Stimulated activated CD4-positive, alpha-beta T cell treated with anti-CD3 and anti-CD28 coated beads, Interleukin-4, amount 100 ng/mL, for 24 hours (primary cell): ENCODE results near the gene GRID1.

Experiments
- DNase-seq: peaks from one replicate; pipeline ENCODE4 v3.0.0-alpha.2; 2020

GRID1 gene

DNA sequence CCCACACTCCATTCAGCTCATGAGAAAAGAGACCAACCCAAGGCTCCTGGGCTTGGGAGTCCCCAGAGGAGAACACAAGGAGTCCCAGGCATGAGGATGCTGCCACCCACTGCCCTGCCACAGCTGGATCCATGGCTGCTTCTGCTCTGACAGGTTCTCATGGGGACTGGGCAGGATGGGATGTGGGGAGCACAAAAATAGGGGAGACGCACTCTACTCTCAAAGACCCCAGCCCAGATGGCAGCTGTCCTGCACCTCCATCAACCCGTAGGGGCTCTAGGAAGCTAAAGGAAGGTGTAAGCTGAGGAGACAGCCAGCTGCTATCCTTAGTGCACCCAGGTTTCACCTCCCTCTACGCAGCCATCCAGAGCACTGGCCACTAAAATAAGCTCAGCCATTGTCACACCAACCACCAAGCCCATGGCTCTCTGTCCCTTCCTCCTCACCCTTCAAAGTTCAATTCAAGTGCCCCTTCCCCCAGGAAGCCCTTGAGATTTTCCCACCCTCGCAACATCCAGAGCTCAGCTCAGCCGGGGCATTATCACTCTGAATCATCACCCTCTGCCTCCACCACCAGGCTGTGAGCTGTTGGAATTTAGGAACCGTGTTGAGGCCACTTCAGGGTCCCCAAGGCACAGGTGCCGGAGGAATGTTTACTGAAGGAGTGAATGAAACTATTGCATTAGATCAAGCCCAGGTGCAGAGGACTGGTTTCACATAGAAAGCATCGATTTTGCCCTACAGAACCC lies 142.1 kb downstream of the GRID1 start:
- DNase-seq = no peak

GRCh38 chr10:86223256-86223655 lies 143.3 kb downstream of the GRID1 start:
- no peak for DNase-seq

DNA sequence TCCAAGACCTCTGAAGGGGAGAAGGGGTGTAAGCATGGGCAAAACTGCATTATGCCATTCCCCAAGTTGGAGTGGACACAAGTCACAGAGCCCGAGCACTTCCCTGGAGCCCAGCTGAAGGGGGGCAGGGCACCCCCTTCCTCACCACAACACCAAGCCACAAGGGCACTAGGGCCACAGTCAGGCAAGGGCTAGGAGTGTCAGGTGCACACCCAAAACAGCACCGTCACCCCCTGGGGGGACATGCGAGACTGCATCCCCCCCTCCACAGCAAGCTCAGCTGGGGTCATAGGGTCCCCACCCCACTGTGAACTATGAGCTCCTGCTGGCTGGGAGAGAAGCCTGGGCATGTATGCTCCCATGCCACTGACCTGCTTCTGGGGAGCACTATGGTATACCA lies 143.9 kb downstream of the GRID1 start:
- DNase-seq = no peak

DNA sequence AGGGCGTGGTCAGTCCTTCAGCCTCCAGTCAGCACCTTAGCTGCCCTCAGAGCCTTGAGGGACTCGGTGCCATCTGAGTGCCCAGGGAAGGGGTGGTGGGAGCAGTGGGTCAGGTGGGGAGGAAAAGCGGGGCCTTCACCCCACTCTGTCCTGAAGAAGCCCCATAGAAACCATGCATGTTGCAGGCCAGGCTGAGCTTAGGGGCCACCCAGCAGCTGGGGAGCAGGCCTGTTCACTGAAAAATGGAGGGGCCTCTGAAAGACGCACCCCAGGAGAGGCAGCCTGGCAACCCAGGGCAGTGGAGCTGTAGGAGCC lies 144.3 kb downstream of the GRID1 start:
- no peak for DNase-seq

GRCh38 chr10:86221442-86222335 lies 144.9 kb downstream of the GRID1 start:
- DNase-seq = no peak

DNA sequence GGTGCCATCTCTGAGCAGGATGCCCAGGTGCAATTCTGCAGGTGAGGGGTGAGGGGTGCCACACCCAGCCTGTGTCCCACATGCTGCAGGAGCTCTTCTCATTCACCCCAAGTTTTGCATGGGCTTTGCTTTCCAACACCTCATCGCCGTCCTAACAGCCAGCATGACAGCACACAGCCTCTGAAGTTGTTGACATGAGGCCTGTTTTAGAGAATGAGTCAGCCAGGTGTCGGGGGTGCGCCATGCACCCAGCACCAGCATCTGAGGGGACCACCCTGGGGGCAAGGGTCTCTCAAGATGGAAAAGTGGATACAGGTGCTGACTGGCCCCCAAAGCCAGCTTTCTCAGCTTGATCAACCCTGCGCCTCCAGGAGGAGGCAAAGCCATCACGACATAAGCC lies 146.0 kb downstream of the GRID1 start:
- no peak for DNase-seq

GRCh38 chr10:86219271-86219670 lies 147.3 kb downstream of the GRID1 start:
- no peak for DNase-seq

- DNase-seq = no peak
Observed at GRCh38 chr10:86218842-86219241, 147.8 kb downstream of the GRID1 start.

DNA sequence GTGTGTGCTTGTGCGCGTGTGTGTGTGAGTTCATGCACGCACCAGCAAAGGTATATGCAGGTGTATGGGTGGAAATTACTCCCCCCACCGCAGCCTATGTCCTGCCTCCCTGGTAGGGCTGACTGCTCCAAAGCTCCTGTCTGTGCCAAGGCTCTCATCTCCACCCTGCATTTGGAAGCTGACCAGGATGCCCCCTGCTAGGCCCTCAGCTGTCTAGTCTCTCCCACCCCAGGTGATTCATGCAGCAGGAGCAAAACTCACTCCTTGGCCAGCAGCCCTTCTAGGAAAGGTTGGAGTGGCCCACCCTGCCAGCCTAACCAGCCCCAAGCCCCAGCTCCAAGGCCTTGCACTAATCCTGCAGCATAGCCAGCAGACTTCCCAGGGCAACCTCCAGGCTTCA lies 148.4 kb downstream of the GRID1 start:
- DNase-seq = no peak

DNA sequence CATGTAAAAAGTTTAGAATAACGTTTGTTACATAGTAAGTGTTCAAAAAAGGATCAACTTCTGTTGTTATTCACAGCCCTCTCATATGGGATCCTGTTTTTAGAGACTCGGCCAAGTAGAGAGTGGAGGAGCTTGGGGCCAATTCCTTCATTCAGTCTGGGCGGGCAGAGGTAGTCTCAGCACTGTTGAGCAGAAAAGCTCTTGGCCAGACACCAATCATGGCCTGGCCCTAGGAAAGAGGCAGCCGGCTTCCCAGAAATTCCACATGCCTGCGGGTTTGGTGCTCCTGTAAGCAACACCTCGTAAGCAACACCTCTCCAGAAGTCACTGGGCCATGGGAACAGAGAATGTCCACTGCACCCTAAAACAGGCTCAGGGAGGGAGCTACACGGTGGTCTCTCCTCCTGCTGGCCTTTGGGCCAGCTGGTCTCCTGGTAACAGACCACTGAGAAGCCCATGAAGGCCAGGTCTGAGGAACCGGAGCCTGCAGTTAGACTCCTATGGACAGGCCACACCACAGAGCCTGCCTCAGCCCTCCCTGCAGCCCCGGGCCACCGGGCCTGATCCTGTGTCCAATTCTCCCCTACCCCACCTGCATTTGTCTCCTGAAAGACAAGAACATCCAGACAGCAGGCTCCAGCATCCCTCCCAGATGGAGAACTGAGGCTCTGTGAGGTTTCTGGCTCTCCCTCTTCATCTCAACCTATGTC lies 149.1 kb downstream of the GRID1 start:
- no peak for DNase-seq

- no peak for DNase-seq
Observed at GRCh38 chr10:86216886-86217285, 149.7 kb downstream of the GRID1 start.

GRCh38 chr10:86215712-86216111 lies 150.9 kb downstream of the GRID1 start:
- DNase-seq = no peak

- no peak for DNase-seq
Observed at GRCh38 chr10:86215046-86215445, 151.5 kb downstream of the GRID1 start.

DNA sequence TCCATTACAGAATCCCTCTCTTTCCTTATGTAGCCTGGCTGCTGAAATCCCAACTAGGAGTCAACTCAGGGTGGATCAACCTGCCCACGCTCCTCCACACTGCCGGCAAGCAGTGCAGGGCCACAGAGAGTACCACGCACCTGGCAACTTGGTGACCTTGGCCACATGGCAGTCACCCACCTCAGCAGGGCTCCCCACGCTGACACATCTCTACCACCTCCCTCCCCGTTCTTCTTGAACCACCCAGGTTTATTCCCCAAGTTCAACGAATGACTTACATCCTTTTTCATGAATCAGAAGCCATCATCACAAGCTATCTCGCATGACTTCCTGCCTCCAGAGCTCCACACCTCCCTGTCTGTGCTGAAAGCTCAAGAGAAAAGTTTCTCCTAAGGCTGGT lies 153.4 kb downstream of the GRID1 start:
- DNase-seq = no peak

DNA sequence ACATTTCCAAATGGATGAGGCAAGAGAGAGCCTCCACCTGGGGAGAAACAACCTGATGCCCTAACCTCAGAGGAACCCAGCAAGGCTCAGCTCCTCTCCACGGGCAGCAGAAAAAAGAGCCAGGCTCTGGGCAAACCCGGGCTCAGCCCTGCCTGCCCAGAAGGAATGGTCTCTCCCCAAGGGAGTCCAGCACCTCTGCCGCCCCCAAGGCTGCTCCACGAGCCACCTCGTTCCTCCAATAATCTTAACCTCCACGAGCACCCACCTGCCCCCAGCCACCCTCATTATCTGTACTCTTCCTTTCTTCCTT lies 154.2 kb downstream of the GRID1 start:
- DNase-seq = no peak

GRCh38 chr10:86211691-86212390 lies 154.8 kb downstream of the GRID1 start:
- no peak for DNase-seq

- no peak for DNase-seq
Observed at GRCh38 chr10:86210416-86210815, 156.2 kb downstream of the GRID1 start.

DNA sequence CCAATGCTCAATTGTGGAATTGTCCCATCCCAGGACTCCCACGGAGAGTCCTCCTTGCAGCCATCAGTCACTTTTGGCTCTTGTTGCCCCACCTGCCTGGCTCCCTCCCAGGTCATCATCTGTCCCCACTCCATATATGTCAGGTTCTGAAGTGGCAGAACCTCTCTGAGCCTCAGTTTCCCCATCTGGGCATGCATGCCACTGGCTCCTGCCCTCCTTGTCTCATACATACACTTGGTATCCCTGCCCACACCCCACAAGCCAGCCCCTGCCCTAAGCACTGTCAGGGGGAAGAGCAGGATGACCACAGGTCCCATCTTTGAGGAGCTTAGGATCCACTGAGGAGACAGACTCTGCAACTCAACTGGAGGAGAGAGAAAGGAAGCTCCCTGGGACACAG lies 156.9 kb downstream of the GRID1 start:
- DNase-seq = no peak

GRCh38 chr10:86207226-86207625 lies 159.4 kb downstream of the GRID1 start:
- DNase-seq = no peak

DNA sequence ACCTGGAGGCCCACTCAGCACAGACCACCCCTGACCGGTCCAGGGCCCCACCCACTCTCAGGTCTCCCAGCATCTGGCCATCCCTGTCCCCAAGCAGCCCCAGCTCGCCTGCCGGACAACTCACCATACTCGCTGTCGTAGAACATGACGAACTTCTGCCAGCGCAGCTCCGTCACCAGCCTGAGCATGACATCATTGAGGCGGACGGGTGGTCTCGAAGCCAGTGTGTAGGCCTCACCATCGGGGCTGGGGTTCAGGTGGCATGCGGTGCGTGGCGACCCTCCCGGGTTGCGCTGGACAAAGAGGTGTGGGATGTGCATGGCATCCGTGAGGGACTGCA lies 160.4 kb downstream of the GRID1 start:
- no peak for DNase-seq

GRCh38 chr10:86205306-86206239 lies 161.0 kb downstream of the GRID1 start:
- no peak for DNase-seq
